Adrenal gland (tissue), 12 donors: ENCODE measurements around the gene TEKTIP1. TPM values are rescaled to one million over a fixed set of nuclear protein-coding genes. Genes with fewer than 3 reads are reported as not detected.
A peak's percentile ranks its signal among the peaks of the same experiment; 100 is the strongest.

Experiments used
- DNase-seq, 7 donors: peaks; one replicate each; pipeline ENCODE4 v3.0.0-alpha.2; 2019 to 2020
- H3K27ac ChIP-seq, 5 donors: fragments of 200-600 bp; sonication (generic) in 4 of 5; 1 replicate in 3 of 5; 2 replicates in 2 of 5; pipeline versions ENCODE4 v1.5.1 to v1.8.0; 2016 to 2020; ENCODE audit warnings: mild to moderate bottlenecking in 1 of 5
- H3K27me3 ChIP-seq: fragments of 200-600 bp; 2 replicates; pipeline ENCODE4 v1.8.0; 2021
- H3K36me3 ChIP-seq, 2 donors: fragments of 200-600 bp; replicated peaks in 1 of 2; 1 replicate in 1 of 2; 2 replicates in 1 of 2; pipeline versions ENCODE4 v1.5.1 to v1.8.0; 2018 to 2022
- H3K4me1 ChIP-seq, 2 donors: fragments of 200-600 bp; replicated peaks in 1 of 2; 1 replicate in 1 of 2; 2 replicates in 1 of 2; pipeline versions ENCODE4 v1.5.1 to v1.8.0; 2018 to 2021
- H3K4me3 ChIP-seq, 4 donors: fragments of 200-600 bp; sonication (generic) in 3 of 4; one replicate each; pipeline ENCODE4 v1.5.1; 2016 to 2018
- H3K9me3 ChIP-seq, 3 donors: fragments of 200-600 bp; sonication (generic) in 1 of 3; replicated peaks in 1 of 3; 1 replicate in 2 of 3; 2 replicates in 1 of 3; pipeline versions ENCODE4 v1.5.1 to v1.8.0; 2016 to 2021
- POLR2A ChIP-seq, 2 donors: fragments of 450-650 bp; IDR thresholded peaks; one replicate each; pipeline ENCODE4 v1.6.1; 2017; ENCODE audit warnings: antibody characterized with exemption in 2 of 2, mild to moderate bottlenecking in 2 of 2, moderate library complexity in 1 of 2
- WGBS, 4 donors: extraction: QIAGEN DNeasy Blood & Tissue Kit in 2 of 4; methylation state at CpG; one replicate each; pipeline versions ENCODE4 v1.1.5 to v1.1.7; 2013 to 2017; 5-methylcytosine and 5-hydroxymethylcytosine counted together
- intact Hi-C, 2 donors: fragments of 100-400 bp; cut with DNase I; formaldehyde crosslinking; loops; one replicate each; pipeline versions ENCODE4 v1.14.1 to v1.15.0; 2022 to 2023
- polyA plus RNA-seq, 3 donors: library from polyadenylated mRNA; stranded (reverse); fragments of 200-250 nt in 2 of 3; fragments of 350-450 nt in 1 of 3; fragmentation: Illumina TruSeq in 1 of 3; extraction: RNeasy Lipid Tissue Mini Kit (QIAGEN cat#74804) in 1 of 3; gene quantifications; one replicate each; pipeline ENCODE4 v1.2.3, GENCODE V29; 2013 to 2014
- total RNA-seq, 9 donors: library from RNA; depleted of rRNA in 4 of 9; stranded (reverse); fragments of >200 nt in 4 of 9; fragments of 120-200 nt in 1 of 9; fragmentation: NEBNext Ultra II Directional in 1 of 9; extraction: Animal tissue kit (Norgen Biotek cat#: 25700) in 1 of 9; gene quantifications; one replicate each; pipeline versions ENCODE4 v1.1.0 to v1.2.4, GENCODE V29; 2013 to 2023
- TF ChIP-seq, protein P1 (sequence below), 6 experiments: fragments of 450-650 bp in 4 of 6; fragments of 200-600 bp in 2 of 6; sonication (generic) in 1 of 6; IDR thresholded peaks; 1 replicate in 5 of 6; 2 replicates in 1 of 6; pipeline versions ENCODE4 v1.5.1 to v1.8.0; 2016 to 2021; ENCODE audit warnings: antibody characterized with exemption in 6 of 6, mild to moderate bottlenecking in 2 of 6, moderate library complexity in 1 of 6
- donor health status: healthy with polysubstance abuse.
- donor health status: Bipolar disorder and iron deficiency.
- donor health status: DM: yes; HTN: yes; CAD: no.
- donor health status: DM: no; HTN: no; CAD: no.
- donor health status: DM: no; HTN: no; CAD: no.
- donor health status: DM: yes; HTN: yes; CAD: no.

Gene TEKTIP1
- total and polyA plus RNA-seq, 12 donors: 0.68 to 3.6 (median 1.4) TPM; not detected in 5

DNA sequence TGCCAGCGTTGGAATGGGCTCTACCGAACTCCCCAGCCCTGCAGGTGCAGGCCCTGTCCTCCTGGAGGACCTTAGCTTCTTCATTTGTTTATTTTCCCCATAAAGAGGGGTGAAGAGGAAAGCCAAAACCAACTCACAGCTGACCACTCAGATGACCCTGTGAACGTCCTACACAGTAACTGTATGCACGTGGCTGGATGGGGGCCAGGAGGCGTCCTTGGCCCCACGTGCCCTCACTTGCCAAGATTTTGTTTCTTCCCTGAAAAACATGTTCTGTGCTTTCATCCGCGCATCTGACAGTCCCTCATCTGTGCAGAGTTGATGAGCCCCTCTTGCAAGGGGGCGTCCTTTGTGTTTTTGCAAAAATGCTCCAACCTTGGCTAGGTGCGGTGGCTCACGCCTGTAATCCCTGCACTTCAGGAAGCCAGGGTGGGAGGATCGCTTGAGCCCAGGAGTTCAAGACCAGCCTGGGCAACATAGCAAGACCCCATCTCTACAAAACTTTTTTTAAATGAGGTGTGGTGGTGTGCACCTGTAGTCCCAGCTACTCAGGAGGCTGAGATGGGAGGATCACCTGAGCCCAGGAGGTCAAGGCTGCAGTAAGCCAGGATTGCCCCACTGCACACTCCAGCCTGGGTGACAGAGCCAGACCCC is 5.3 kb upstream of the TEKTIP1 start:
- DNase-seq: peak in 2 of 7 donors; percentile 61 to 70
- 61 to 67% (median 64%) methylated on average over 11 to 12 of the region's 12 CpGs for WGBS, 4 donors
- Histone ChIP-seq H3K4me1 (peaks cover 18 to 29% of the 10 kb centered on the region in 2 donors), H3K9me3 (no peaks in the 10 kb centered on the region), H3K4me3 (no peak overlapping the region), H3K27me3 (no peaks in the 10 kb centered on the region), H3K36me3 (peaks cover 0 to 55% of the 10 kb centered on the region in 2 donors), H3K27ac (no peak overlapping the region)
- TF ChIP-seq POLR2A (IDR thresholded peaks at IDR 0.05): no peak
- TF ChIP-seq, protein P1, sequence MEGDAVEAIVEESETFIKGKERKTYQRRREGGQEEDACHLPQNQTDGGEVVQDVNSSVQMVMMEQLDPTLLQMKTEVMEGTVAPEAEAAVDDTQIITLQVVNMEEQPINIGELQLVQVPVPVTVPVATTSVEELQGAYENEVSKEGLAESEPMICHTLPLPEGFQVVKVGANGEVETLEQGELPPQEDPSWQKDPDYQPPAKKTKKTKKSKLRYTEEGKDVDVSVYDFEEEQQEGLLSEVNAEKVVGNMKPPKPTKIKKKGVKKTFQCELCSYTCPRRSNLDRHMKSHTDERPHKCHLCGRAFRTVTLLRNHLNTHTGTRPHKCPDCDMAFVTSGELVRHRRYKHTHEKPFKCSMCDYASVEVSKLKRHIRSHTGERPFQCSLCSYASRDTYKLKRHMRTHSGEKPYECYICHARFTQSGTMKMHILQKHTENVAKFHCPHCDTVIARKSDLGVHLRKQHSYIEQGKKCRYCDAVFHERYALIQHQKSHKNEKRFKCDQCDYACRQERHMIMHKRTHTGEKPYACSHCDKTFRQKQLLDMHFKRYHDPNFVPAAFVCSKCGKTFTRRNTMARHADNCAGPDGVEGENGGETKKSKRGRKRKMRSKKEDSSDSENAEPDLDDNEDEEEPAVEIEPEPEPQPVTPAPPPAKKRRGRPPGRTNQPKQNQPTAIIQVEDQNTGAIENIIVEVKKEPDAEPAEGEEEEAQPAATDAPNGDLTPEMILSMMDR (IDR thresholded peaks at IDR 0.05): no peak
- intact Hi-C loops: no loop called here

DNA sequence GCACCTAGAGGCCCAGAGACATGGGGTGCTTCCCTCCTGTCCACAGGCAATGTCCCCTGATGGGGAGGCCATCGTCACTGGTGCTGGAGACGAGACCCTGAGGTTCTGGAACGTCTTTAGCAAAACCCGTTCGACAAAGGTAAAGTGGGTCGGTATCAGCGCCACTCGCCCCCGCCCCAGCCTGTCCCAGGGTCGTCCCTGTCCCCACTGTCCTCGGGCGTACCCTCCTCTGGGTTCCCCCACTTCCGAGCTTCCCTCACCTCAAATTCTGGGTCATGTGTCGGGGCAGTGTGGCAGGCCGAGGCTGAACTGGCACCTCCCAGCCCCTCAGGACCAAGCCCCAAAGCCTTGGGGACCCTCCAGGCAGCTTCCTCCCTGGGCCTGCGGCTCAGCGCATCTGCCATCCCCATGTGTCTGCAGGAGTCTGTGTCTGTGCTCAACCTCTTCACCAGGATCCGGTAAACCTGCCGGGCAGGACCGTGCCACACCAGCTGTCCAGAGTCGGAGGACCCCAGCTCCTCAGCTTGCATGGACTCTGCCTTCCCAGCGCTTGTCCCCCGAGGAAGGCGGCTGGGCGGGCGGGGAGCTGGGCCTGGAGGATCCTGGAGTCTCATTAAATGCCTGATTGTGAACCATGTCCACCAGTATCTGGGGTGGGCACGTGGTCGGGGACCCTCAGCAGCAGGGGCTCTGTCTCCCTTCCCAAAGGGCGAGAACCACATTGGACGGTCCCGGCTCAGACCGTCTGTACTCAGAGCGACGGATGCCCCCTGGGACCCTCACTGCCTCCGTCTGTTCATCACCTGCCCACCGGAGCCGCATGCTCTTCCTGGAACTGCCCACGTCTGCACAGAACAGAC is 4.4 kb upstream of the TEKTIP1 start:
- Histone ChIP-seq H3K4me3 (no peak overlapping the region), H3K9me3 (no peaks in the 10 kb centered on the region), H3K36me3 (peaks cover 0 to 55% of the 10 kb centered on the region in 2 donors), H3K27me3 (no peaks in the 10 kb centered on the region), H3K4me1 (peaks cover 18 to 33% of the 10 kb centered on the region in 2 donors), H3K27ac (no peak overlapping the region)
- DNase-seq: no peak
- TF ChIP-seq, protein P1 (IDR thresholded peaks at IDR 0.05): no peak
- TF ChIP-seq POLR2A (IDR thresholded peaks at IDR 0.05): no peak
- intact Hi-C loops: no loop called here
- 90 to 96% (median 94%) methylated on average over 9 to 38 of the region's 38 CpGs for WGBS, 4 donors

DNA sequence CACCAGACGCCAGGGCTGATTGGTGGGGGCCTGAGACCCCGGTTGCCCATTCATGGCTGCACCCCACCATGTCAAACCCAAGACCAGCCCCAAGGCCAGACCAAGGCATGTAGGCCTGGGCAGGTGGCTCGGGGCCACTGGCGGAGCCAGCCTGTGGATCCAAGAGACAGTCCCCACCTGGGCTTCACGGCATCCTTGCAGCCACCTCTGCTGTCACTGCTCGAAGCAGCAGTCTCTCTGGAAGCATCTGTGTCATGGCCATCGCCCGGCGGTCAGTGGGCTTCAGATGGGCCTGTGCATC is 3.8 kb upstream of the TEKTIP1 start:
- intact Hi-C loops: no loop called here
- TF ChIP-seq, protein P1 (IDR thresholded peaks at IDR 0.05): no peak
- TF ChIP-seq POLR2A (IDR thresholded peaks at IDR 0.05): no peak
- Histone ChIP-seq H3K27me3 (no peaks in the 10 kb centered on the region), H3K27ac (peak overlapping the region in 1 of 5 donors; percentile 75), H3K4me3 (no peak overlapping the region), H3K36me3 (peaks cover 0 to 55% of the 10 kb centered on the region in 2 donors), H3K4me1 (peaks cover 18 to 33% of the 10 kb centered on the region in 2 donors), H3K9me3 (no peaks in the 10 kb centered on the region)
- DNase-seq: no peak
- WGBS, 4 donors: 80 to 92% (median 85%) methylated on average over 1 to 9 of the region's 9 CpGs

DNA sequence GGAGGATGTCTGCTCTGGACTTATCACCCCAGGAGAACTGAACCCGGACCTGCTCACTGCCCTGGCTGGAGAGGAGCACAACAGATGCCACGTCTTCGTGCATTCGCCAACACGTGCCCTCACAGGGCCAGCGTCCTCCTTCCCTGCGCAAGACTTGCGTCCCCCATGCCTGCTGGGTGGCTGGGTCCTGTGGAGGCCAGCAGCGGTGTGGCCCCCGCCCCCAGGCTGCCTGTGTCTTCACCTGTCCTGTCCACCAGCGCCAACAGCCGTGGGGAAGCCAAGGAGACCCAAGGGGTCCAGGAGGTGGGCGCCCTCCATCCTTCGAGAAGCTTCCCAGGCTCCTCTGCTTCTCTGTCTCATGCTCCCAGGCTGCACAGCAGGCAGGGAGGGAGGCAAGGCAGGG is 3.4 kb upstream of the TEKTIP1 start:
- H3K27me3 ChIP-seq: no peaks in the 10 kb centered on the region

More for the DNA sequence above, 3.4 kb upstream of the TEKTIP1 start:
- DNase-seq: no peak
- intact Hi-C loops: no loop called here
- Histone ChIP-seq H3K4me3 (no peak overlapping the region), H3K4me1 (peaks cover 18 to 33% of the 10 kb centered on the region in 2 donors), H3K27ac (peak overlapping the region in 3 of 5 donors; percentile 75 to 86 (median 82)), H3K9me3 (no peaks in the 10 kb centered on the region), H3K36me3 (peaks cover 0 to 54% of the 10 kb centered on the region in 2 donors)
- WGBS, 4 donors: 90 to 97% (median 94%) methylated on average over 6 to 14 of the region's 14 CpGs
- TF ChIP-seq POLR2A (IDR thresholded peaks at IDR 0.05): no peak
- TF ChIP-seq, protein P1 (IDR thresholded peaks at IDR 0.05): no peak
